SW 1271 (cell line): ENCODE measurements around the gene INPP5K.
"Not testable (repeated sequence)": the region's sequence is repeated elsewhere in the genome, so short reads cannot be mapped to it uniquely, and the experiment has no call there.

Source experiments
- DNase-seq, 2 experiments: peaks; one replicate each; lab custom pipeline; 2025; lab: John Stamatoyannopoulos, UW

INPP5K gene

DNA sequence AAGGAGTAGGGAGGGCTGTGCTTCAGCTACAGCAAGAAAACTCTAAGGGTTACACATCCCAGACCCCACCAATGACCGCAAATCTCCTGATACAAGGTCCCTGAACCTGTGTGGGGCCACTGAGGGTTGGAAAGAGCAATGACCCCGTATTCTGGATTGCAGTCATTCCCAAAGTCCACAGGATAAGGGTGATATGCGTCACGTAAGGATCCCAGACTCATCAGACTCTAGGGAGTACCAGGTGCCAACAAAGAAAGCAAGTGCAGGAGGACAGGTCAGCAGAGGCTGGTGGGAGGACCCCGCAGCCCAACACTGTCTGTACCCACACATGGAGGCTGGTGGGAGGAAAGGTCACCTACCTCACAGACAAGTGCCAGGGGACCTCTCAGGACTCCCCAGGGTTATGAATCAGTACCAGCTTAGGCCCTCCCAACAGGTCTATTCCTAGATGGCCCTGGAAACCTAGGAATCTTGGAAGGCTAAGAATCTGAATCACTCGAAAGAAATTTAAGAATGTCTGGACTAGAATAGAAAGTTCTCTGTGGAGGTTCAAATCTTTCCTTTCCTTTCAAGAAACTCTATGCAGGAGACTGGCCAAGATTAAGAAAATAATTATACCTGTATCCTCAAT is 30.0 kb upstream of the INPP5K start:
- no peak for DNase-seq

GRCh38 chr17:1545618-1546017 is 29.2 kb upstream of the INPP5K start:
- no peak for DNase-seq

DNA sequence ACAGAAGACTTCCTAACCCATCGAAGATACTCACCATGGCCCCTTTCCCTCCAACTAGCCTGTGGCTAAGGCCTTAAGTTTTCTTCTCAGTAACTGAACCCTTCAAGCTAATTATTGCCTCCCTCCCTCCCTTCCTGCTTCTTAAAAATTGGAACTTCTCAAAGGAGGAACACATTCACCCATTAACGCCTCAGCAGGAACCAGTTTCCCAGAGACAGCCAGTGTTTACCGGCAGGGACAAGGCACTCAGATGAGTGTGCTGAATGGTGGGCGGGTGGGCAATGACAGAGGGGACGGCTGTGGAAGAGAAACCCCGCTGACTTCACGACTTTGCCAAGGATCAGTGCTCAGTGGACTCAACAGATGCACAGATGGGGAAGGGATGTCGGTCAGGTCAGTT is 25.9 kb upstream of the INPP5K start:
- no peak for DNase-seq

GRCh38 chr17:1541367-1541904 is 25.0 kb upstream of the INPP5K start:
- no peak for DNase-seq

- DNase-seq = no peak
Measured at GRCh38 chr17:1539811-1540210, 23.4 kb upstream of the INPP5K start.

GRCh38 chr17:1535737-1536136 is 19.3 kb upstream of the INPP5K start:
- no peak for DNase-seq

GRCh38 chr17:1533661-1534325 is 17.4 kb upstream of the INPP5K start:
- DNase-seq = no peak

GRCh38 chr17:1532836-1533602 is 16.6 kb upstream of the INPP5K start:
- peak in 1 of 2 experiments; percentile 11 for DNase-seq

- no peak for DNase-seq
Measured at GRCh38 chr17:1529863-1530262, 13.5 kb upstream of the INPP5K start.

- DNase-seq = not testable (repeated sequence)
Measured at GRCh38 chr17:1526876-1527275, 10.5 kb upstream of the INPP5K start.

DNA sequence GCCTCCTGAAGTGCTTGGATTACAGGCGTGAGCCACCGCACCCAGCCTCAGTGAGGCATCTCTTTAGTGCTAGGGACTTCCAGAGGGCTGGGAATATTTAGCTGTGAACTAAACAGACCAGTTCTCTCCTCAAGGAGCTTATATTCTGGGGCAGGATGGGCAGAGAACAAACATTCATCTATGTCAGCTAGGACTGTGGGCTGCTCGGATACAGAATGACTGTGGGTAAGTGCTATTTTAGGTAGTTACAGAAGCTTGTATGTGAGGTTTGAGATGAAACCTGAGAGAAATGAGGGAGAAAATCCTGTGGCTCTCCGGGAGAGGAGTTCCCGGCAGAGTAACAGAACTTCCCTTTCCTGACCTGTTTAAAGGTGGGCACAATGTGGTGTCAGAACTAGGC is 6.2 kb upstream of the INPP5K start:
- no peak for DNase-seq

- DNase-seq = no peak
Measured at GRCh38 chr17:1521086-1521640, 4.8 kb upstream of the INPP5K start.

DNA sequence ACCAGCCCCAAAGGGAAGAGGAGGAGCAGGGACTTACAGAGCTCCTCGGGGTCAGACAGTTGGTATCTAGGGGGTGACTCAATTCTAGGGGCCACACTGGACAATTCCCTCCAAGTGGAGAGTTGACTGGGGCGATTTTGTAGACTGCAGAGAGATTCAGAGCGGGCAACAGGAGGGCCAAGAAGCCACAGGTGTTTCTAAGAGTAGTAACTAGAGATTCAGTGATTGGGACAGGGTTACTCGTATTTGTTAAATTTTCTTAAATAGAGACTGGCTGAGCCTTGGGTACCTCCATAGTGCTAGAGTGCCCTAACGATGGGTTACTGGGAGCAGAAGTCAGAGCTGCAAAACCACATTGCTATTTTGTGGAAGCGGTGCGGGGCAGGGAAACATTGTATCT is 3.3 kb upstream of the INPP5K start:
- no peak for DNase-seq

DNA sequence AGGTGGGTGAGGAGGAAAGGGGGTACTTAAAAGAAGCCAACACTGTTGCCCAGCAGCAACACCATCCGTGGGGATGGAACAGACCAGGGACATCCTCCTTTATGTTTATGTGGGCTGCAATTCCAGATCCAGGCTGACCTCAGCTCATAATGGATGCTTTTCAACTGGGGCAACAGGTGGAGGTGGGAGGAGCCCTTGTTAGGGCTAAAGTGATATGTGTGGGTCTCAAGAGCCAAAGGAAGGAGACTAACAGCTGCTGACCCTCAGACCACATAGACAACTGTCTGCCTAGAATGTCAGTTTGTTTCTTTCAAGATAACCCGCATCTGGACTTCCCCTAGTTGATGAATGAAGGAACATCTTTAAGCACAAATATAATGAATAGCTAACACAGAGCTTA is 2.0 kb upstream of the INPP5K start:
- no peak for DNase-seq

DNA sequence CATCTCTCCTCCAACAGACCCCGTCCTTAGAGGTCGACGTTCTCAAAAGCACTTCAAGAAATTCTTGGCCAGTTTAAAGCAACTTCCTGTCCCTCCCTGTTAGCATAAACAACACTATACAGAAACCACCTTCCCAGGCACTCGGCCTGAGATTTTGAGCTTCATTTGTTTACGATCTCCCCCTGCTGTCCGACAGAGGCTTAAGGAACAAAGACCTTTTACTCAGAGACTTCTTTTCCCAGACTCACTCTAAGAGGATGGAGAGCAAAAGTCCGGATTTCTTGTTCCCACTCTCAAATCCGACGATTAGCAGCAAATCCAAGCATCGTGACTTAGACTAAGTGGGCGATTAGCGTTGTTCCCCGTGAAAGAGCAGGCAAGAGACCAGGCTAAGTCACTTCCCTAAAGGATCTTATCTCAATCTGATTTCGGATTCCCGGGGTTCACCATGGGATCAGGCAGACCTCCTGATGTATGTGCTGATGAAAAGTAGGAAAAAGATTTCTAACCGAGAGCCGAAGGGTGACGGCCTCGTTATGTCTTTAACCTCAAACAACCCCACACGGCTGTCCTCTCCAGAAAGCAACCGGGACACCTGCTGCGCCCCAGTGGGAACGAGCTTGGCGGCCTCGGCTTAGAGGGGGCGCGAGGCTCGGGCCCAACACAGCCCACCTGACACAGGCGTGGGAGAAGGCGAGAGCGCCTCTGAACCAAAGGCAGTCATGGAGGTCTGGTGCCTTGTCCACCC is 598 bp downstream of the INPP5K start:
- DNase-seq = peak; percentile 48 to 78

DNA sequence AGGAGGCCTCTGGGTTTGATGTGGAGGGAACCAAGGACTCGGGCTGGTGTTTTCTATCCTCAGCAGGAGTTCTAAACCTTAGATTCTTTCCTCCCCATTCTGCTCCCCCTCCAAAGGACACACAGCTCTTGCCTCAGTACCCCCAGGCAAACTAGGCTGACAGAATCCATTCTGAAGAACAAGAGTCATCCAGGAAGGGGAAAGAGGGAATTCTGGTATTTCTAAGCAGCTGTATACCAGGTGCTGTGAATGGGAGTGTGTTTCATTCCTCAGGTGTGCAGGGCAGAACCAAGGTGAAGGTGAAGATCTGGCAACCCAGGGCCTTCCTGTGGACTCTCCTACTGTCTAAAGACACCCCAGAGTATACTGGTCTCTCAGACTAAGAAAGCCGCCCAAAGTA is 4.1 kb downstream of the INPP5K start:
- DNase-seq = no peak

- no peak for DNase-seq
Measured at GRCh38 chr17:1511756-1512321, 4.6 kb downstream of the INPP5K start.

DNA sequence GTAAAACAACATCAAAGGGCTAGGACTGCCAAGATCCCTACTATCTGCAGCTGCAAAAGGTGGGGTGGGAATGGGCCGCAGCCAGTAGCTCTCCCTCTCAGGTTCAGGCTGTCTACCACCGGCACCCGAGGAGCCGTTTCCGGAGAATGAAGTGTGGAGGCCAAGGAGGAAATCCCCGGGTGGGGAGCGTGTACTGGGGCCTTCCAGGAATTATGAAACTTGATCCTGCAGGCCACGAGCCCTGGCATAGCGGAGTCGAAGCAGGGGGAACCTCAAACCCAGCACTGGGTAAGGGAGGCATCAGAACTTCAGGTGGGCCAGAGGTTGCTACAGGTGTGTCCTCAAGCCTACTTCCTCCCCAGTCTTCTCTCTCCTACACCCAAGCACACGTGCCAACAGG is 5.1 kb downstream of the INPP5K start:
- DNase-seq = no peak

DNA sequence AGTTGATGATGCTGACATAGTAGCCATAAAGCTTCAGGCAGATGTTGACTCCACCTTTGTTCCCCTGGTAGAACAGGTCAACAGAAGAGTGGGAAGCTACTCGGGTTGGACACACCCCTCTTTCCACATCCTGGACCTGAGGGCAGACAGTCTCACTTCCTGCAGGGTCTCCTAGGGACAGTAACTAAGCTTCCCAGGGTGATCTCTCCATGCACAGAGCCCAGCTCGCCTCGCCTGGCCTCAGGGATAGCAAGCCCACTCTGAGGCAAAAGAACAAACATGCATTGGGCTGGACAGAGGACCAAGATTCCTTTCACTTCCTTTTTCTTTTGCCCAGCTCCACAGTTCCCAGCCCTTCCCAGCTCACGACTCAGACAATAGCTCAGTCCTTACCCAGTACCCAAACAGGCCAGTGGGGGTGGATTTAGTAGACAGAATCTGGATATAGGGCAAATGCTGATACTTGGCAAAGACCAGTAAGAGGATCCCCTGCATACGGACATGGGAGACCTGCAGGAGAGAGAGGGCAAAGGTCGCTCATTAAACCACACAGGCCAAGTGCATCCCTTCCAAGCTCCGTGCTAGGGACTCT is 7.0 kb downstream of the INPP5K start:
- DNase-seq = no peak

DNA sequence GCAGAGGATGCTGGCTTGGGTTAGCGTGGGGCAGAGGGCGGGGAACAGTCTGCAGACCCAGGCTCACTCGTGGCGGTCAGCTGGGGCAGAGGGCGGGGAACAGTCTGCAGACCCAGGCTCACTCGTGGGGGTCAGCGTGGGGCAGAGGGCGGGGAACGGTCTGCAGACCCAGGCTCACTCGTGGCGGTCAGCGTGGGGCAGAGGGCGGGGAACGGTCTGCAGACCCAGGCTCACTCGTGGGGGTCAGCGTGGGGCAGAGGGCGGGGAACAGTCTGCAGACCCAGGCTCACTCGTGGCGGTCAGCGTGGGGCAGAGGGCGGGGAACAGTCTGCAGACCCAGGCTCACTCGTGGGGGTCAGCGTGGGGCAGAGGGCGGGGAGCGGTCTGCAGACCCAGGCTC is 7.7 kb downstream of the INPP5K start:
- DNase-seq = not testable (repeated sequence)

DNA sequence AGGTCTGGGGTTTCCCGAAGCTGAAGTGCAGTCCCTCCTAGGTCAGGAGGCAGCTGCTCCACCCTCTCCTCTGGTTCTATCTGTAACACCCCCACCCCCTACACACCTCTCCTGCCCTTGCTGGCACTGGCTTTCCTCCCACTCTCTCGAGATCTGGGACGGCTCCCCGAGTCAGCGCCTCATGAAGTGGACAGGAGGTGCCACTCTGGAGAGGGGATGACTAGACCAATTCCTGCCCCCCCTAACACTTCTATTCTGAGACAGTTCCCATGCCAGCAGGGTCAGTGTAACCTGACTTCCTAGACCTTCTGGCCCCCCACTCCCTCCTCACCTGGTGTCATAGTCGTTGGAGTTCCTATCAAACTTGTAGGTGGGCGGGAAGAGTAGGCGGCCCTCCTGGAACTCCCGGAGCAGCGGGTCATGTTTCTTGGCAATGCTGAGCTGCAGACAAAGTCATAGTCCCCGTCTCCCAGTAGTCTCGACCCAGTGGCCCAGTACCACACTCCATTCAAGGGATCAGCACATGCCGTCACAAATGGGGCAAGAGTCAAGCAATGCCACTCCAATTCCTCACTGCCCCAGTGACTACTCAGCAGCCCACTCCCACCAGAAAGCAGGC is 9.7 kb downstream of the INPP5K start:
- no peak for DNase-seq
